Neural cell (in vitro differentiated cells): Measurements from ENCODE around the gene IL10RA.

ENCODE experiments used
- CTCF ChIP-seq: fragments of 450-650 bp; IDR thresholded peaks from 2 replicates; pipeline ENCODE4 v1.5.1; 2014; ENCODE audit warnings: antibody characterized with exemption, mild to moderate bottlenecking, moderate library complexity; ENCODE audit not compliant: poor library complexity, severe bottlenecking
- EP300 ChIP-seq: fragments of 450-650 bp; conservative IDR thresholded peaks from 2 replicates; pipeline ENCODE4 v1.6.1; 2014; ENCODE audit warnings: antibody characterized with exemption, mild to moderate bottlenecking, moderate library complexity; ENCODE audit not compliant: poor library complexity, severe bottlenecking
- EZH2 ChIP-seq: fragments of 200-600, 300-800 bp; shearing (Covaris generic), sonication (generic); IDR thresholded peaks from 2 replicates; pipeline ENCODE4 v1.6.1; 2014; ENCODE audit warnings: antibody characterized with exemption, low read length, borderline replicate concordance, mild to moderate bottlenecking; ENCODE audit not compliant: insufficient read depth, poor library complexity, severe bottlenecking
- MXI1 ChIP-seq: fragments of 450-650 bp; conservative IDR thresholded peaks from 2 replicates; pipeline ENCODE4 v1.6.1; 2014; ENCODE audit warnings: antibody characterized with exemption, mild to moderate bottlenecking; ENCODE audit not compliant: poor library complexity, severe bottlenecking
- POLR2AphosphoS5 ChIP-seq: IDR thresholded peaks from 2 replicates; pipeline ENCODE4 v1.6.1; 2012
- RAD21 ChIP-seq: fragments of 450-650 bp; conservative IDR thresholded peaks from 2 replicates; pipeline ENCODE4 v1.6.1; 2014; ENCODE audit warnings: antibody characterized with exemption, mild to moderate bottlenecking, moderate library complexity
- REST ChIP-seq: IDR thresholded peaks from 2 replicates; pipeline ENCODE4 v1.6.1; 2012; ENCODE audit warnings: borderline replicate concordance
- SMC3 ChIP-seq: fragments of 450-650 bp; conservative IDR thresholded peaks from 2 replicates; pipeline ENCODE4 v1.6.1; 2014; ENCODE audit warnings: antibody characterized with exemption, mild to moderate bottlenecking, moderate library complexity; ENCODE audit not compliant: poor library complexity
- TAF1 ChIP-seq: IDR thresholded peaks from 2 replicates; pipeline ENCODE4 v1.6.1; 2012; ENCODE audit warnings: low read depth

- TF ChIP-seq CTCF (no peak), REST (no peak), POLR2AphosphoS5 (no peak), RAD21 (no peak), SMC3 (no peak), EZH2 (no peak), MXI1 (no peak), TAF1 (no peak), EP300 (no peak)
These were observed 6.4 kb downstream of the IL10RA start for GRCh38 chr11:117992620-117993019.
